Left forelimb (tissue), 1 donor: ENCODE results near the gene MUS81.

Source experiments
- DNase-seq: peaks from one replicate; pipeline ENCODE4 v3.0.0-alpha.2; 2018; ENCODE audit warnings: low spot score

The MUS81 gene

DNA sequence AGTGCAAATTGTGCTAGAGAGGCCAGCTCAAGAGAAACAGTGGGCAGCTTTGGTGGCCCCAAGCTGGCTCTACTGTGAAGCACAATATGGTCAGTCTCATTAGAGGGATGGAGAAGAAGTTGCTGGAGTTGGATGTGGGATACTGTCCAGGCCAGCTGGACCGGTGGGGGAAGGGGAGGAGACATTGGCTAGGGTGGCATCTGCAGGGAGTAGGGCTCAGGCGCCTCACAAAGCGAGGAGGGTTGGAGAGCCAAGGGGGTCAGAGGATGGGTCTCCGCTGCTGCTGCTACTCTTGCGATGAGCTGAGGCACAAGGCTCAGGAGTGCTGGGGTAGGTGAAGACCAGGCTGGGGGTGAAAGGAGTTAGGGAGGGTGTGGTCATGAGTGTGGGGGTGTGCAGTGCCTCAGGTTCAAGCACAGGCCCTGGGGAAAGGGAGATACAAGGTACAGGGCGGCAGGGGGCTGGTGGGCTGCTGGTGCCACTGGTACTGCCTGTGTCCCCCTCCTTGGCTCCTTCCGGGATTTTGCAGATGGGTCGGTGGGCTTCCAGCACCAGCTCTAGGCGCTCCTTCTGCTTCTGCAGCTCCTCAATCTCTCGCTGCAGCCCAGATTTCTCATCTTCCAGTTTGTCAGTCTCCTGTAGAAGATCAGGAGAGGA, 32.6 kb downstream of the MUS81 start:
- DNase-seq: no peak

- DNase-seq: no peak
Observed at GRCh38 chr11:65894034-65894591, 33.9 kb downstream of the MUS81 start.

DNA sequence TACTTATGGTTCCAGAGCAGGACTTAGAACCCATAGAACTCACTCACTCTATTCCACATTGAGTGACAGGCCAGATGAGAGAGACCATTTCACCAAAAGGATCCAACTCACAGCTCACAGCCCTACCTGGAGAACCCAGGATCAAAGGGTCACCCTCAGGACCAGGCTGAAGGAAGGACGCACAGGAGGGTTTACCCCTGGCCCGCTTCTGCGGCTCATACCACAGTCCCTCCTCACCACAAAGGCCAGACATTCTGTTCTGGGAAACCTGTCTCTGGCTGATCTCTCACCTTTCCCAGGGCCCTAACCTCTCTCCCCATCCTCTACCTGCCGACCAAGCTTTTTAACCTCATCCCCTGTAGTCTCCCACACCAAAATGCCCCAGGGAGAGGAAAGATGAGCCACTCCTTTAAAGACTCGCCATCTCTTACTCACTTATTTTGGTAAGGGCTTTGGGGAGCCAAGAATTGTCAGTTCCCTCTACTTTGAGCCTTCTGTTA, 35.3 kb downstream of the MUS81 start:
- DNase-seq: no peak

GRCh38 chr11:65896034-65896999, 36.1 kb downstream of the MUS81 start:
- no peak for DNase-seq

- no peak for DNase-seq
Observed at GRCh38 chr11:65897020-65897471, 36.8 kb downstream of the MUS81 start.

DNA sequence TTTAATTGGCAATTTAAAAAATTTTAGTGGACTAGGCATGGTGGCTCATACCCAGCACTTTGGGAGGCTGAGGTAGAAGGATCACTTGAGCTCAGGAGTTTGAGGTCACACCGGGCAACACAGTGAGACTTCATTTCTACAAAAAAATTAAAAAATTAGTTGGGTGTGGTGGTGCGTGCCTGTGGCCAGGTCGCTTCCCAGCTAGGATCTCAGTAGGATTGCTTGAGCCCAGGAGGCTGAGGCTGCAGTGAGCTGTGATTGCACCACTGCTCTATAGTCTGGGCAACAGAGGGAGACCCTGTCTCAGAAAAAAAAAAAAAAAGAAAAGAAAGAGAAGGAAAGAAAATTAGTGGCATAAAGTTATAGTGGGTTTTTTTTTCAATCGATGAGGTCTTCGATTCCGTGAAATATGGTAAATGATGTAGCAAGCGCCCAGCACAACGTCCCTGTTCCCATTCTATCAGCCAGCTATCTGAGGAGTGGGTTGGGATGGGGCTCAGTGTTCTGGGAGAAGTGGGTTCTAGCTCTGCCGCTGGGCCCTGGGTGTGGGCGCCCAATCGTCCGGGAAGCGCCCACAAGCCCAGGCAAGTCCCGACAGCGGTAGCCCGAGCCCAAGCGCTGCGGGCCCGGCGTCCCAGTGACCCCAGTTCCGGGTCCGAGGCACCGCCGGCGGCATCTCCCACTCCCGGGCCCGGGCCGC, 38.6 kb downstream of the MUS81 start:
- no peak for DNase-seq

GRCh38 chr11:65899356-65900124, 39.3 kb downstream of the MUS81 start:
- DNase-seq: no peak

DNA sequence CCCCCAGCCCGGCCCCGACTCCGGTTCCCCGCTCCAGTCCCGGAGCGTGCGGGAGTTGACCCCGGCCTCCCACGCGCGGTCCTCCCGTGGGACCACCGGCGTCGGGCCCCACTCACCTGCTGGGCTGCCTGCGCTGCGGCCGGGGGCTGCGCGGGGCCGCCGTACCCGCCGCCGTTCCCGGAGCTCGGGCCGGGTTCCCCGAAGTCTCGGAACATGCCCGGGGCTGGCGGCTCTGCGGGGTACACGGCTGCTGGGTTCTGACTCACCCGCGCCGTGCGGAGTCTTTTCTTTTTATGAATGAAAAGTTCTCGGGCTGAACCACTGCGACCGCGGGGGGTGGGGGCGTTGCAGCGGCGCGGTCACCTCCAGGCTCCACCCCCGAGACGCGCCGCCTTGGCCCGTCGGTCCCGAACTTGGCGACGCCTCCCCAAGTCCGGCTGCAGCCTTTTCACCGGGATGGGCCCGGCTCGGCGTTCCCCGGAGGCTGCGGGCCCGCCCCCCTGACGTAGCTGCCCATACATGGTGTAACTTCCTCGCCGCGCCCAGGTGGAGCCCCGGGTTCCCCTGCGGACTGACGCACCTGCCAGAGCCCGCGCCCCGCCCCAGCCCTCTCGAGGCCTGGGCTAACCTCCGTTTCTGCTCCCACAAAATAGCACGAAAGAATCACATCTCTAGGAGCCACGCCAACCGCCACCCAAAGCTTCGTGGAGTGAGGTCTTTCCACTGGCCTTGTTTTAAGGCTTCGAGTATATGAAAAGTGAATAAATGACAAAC, 40.1 kb downstream of the MUS81 start, which contains the start of gene FOSL1:
TSS of gene FOSL1 (minus strand) at position 264 of the 774 bp plus-strand sequence. CDS start at position 215, 49 bp downstream.
- DNase-seq: no peak

- no peak for DNase-seq
Observed at GRCh38 chr11:65900899-65901180, 40.6 kb downstream of the MUS81 start.

DNA sequence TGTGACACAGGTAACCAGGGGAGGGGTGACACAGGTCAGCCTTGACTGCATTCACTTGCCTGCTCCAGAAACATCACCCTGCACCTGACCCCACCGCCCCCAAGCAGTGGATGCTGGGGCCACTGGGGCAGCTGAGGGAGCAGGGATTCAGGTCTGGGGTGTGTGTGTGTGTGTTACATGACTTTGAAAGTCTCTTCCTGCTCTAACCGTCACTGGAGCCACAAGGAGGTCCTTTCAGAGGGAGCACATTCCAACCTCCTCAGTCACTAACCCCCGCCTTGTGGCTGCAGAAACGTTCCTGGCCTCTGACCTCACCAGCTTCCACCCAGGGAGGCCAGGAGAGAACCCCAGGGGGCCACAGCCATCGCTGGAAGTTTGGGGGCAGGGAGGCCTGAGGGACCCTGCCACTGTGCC, 42.8 kb downstream of the MUS81 start:
- DNase-seq: no peak

GRCh38 chr11:65903715-65904114, 43.5 kb downstream of the MUS81 start:
- DNase-seq: no peak

- DNase-seq: no peak
Observed at GRCh38 chr11:65906602-65907001, 46.4 kb downstream of the MUS81 start.

GRCh38 chr11:65907878-65908277, 47.6 kb downstream of the MUS81 start:
- DNase-seq: no peak

DNA sequence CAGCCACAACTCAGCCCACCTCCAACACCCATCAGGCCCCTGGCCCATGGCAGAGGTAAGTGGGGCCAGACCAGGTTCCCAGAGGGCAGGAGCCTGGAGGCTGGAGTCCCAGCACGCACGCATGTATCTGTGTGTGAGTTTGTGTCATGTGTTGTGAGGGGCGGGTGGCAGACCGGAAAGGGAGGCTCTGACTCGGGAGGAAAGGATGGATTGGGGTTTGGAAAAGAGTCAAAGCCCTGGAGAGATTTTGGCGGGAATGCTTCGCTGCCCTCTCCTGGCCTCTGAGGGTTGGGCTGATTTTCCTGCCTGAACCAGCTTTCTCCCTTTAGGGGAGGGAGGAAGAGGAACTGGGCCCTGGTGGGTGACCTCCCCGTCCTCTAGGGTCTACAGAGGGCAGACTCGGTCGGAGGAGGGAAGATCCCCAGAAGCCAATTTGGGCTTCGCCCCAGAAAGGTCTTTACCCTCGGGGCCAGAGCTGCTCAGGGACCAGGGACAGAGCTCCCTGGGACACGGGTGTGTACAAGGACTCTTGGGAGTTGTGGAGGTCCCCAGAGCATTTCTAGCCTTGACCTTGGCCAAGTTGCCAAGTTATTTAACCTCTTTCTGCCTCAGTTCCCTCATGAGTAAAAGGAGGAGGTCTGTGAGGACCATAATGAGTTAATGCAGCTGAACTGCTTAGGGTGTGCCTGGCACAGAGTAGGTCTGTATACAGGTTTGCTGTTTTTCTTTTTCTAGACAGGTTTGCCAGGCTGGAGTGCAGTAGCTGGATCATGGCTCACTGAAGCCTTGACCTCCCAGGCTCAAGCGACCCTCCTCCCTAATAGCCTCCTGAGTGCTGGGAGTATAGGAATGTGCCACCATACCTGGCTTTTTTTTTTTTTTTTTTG, 51.7 kb downstream of the MUS81 start:
- no peak for DNase-seq

DNA sequence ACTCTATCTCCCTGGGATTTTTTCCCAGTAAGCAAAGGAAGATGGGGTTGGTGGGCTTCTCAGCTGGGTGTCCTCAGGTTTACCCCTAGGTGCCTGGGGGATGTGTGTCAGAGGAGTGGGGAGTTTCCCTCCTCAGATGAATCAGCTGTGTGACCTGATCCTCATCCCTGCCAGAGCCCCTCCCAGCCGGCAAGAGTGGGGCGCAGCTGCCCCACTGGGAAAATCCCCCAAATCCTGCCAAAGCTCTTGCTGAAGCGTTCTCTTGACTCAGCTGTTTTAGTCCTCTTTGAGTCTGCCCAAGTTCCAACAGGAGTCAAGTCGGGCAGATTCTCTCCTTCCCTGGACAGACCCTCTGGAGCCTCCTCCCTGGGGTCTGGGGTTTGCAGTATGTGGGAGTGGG, 52.6 kb downstream of the MUS81 start:
- no peak for DNase-seq

- no peak for DNase-seq
Observed at GRCh38 chr11:65915101-65915820, 55.0 kb downstream of the MUS81 start.

DNA sequence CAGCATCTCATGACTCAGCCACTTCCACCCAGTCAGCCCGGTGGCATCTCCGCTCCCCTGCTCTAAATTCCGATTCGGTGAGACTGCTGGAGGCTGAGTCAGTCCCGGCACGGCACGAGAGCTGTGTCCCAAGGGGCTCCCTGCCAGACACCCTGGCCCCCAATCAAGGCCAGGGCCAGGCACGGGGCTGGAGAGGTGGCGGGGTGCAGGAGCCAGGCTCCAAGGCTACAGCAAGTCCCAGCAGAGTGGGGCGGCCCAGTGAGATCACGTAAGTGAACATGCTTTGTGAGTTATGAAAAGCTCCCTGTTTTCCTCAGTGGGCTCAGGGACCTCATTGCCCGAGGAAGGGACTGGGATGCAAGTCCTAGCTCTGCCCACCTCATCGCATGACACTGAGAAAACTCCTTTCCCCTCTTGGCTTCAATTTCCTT, 55.6 kb downstream of the MUS81 start:
- DNase-seq: no peak
